SKM-1 (cell line): ENCODE results near the gene CHST3.
"Not testable (repeated sequence)": the region's sequence is repeated elsewhere in the genome, so short reads cannot be mapped to it uniquely, and the experiment has no call there.

ENCODE experiments used
- DNase-seq: peaks from one replicate; lab custom pipeline; 2025; ENCODE audit not compliant: unreplicated experiment; lab: John Stamatoyannopoulos, UW

CHST3 gene

GRCh38 chr10:71972746-71973695 lies 8.8 kb downstream of the CHST3 start:
- DNase-seq, result no peak

- DNase-seq, result no peak
Observed at GRCh38 chr10:71973777-71974488, 9.7 kb downstream of the CHST3 start.

- no peak for DNase-seq
Observed at GRCh38 chr10:71974489-71975021, 10.4 kb downstream of the CHST3 start.

- no peak for DNase-seq
Observed at GRCh38 chr10:71975087-71975870, 11.1 kb downstream of the CHST3 start.

- DNase-seq, result no peak
Observed at GRCh38 chr10:71975871-71976725, 11.9 kb downstream of the CHST3 start.

- DNase-seq, result not testable (repeated sequence)
Observed at GRCh38 chr10:71977614-71977903, 13.4 kb downstream of the CHST3 start.

- no peak for DNase-seq
Observed at GRCh38 chr10:71978476-71978875, 14.3 kb downstream of the CHST3 start.

- no peak for DNase-seq
Observed at GRCh38 chr10:71978988-71979691, 14.9 kb downstream of the CHST3 start.

- DNase-seq, result no peak
Observed at GRCh38 chr10:71979692-71980062, 15.5 kb downstream of the CHST3 start.

GRCh38 chr10:71980181-71981014 lies 16.2 kb downstream of the CHST3 start:
- no peak for DNase-seq

- no peak for DNase-seq
Observed at GRCh38 chr10:71981015-71981875, 17.1 kb downstream of the CHST3 start.

- DNase-seq, result no peak
Observed at GRCh38 chr10:71981876-71982230, 17.7 kb downstream of the CHST3 start.

- no peak for DNase-seq
Observed at GRCh38 chr10:71982269-71983178, 18.3 kb downstream of the CHST3 start.

GRCh38 chr10:71984126-71984808 lies 20.1 kb downstream of the CHST3 start:
- DNase-seq, result no peak

- no peak for DNase-seq
Observed at GRCh38 chr10:71984809-71985388, 20.7 kb downstream of the CHST3 start.
